OCI-LY7 (cell line): Measurements from ENCODE around the gene STX17. TPM values are rescaled to one million over a fixed set of nuclear protein-coding genes. Genes with fewer than 3 reads are reported as not detected.

Source experiments
- BruUV-seq: library from RNA; stranded (reverse); fragments of 400-500 nt; replicated peaks from 2 replicates; lab custom pipeline; 2021; lab: Mats Ljungman, UMichigan
- CTCF ChIA-PET: fragments of 300-600 bp; sonication (Branson Sonifier 250); formaldehyde crosslinking; loops from one replicate; lab custom pipeline; 2022; ENCODE audit warnings: antibody characterized with exemption; ENCODE audit not compliant: unreplicated experiment; lab: Charles Lee
- POLR2A ChIA-PET: fragments of 300-600 bp; sonication (Branson Sonifier 250); formaldehyde crosslinking; loops from one replicate; lab custom pipeline; 2022; ENCODE audit warnings: antibody characterized with exemption; lab: Charles Lee
- DNase-seq: peaks from one replicate; pipeline ENCODE4 v3.0.0-alpha.2; 2015; ENCODE audit warnings: low spot score
- H2AFZ ChIP-seq: fragments of 200-600 bp; sonication (generic), shearing (Covaris generic); 2 replicates; pipeline ENCODE4 v1.6.1; 2014; ENCODE audit warnings: mild to moderate bottlenecking, antibody characterized with exemption, low read length, moderate library complexity
- H3K27ac ChIP-seq: fragments of 200-600 bp; sonication (generic); 2 replicates; pipeline ENCODE4 v1.5.1; 2014; ENCODE audit warnings: mixed run types, low read depth, mild to moderate bottlenecking, moderate library complexity, low read length, inconsistent platforms; ENCODE audit not compliant: poor library complexity, severe bottlenecking
- H3K36me3 ChIP-seq: fragments of 200-600 bp; sonication (generic); 2 replicates; pipeline ENCODE4 v1.6.1; 2014; ENCODE audit warnings: mild to moderate bottlenecking, antibody characterized with exemption, low read length, moderate library complexity, mixed read lengths; ENCODE audit not compliant: insufficient read depth
- H3K4me1 ChIP-seq: fragments of 200-600 bp; sonication (generic); 2 replicates; pipeline ENCODE4 v1.5.1; 2014; ENCODE audit warnings: mild to moderate bottlenecking, low read length; ENCODE audit not compliant: insufficient read depth, poor library complexity, severe bottlenecking
- H3K4me2 ChIP-seq: fragments of 200-600 bp; sonication (generic); 2 replicates; pipeline ENCODE4 v1.6.1; 2014; ENCODE audit warnings: mild to moderate bottlenecking, low read length
- H3K4me3 ChIP-seq: fragments of 200-600 bp; sonication (generic); 2 replicates; pipeline ENCODE4 v1.5.1; 2014; ENCODE audit warnings: mild to moderate bottlenecking, low read depth, low read length; ENCODE audit not compliant: poor library complexity, severe bottlenecking
- H3K79me2 ChIP-seq: fragments of 200-600 bp; sonication (generic); 2 replicates; pipeline ENCODE4 v1.6.1; 2016; ENCODE audit warnings: low read depth, mild to moderate bottlenecking, low read length, moderate library complexity, mixed read lengths; ENCODE audit not compliant: insufficient read depth
- H3K9me2 ChIP-seq: fragments of 200-600 bp; sonication (generic); 2 replicates; pipeline ENCODE4 v1.6.1; 2016; ENCODE audit warnings: mild to moderate bottlenecking, low read length, mixed read lengths; ENCODE audit not compliant: insufficient read depth
- H3K9me3 ChIP-seq: fragments of 200-600 bp; sonication (generic); 2 replicates; pipeline ENCODE4 v1.6.1; 2014; ENCODE audit warnings: mild to moderate bottlenecking, mixed run types, low read length, mixed read lengths
- H4K20me1 ChIP-seq: fragments of 200-600 bp; sonication (generic); 2 replicates; pipeline ENCODE4 v1.6.1; 2014; ENCODE audit warnings: mild to moderate bottlenecking, antibody characterized with exemption, low read length, moderate library complexity, mixed read lengths; ENCODE audit not compliant: insufficient read depth
- CTCF ChIP-seq: fragments of 200-600 bp; sonication (generic); conservative IDR thresholded peaks from 2 replicates; pipeline ENCODE4 v1.5.1; 2014; ENCODE audit warnings: mild to moderate bottlenecking, antibody characterized with exemption, low read length, moderate library complexity, mixed read lengths
- EZH2phosphoT487 ChIP-seq: fragments of 200-600 bp; sonication (generic); IDR thresholded peaks from 2 replicates; pipeline ENCODE4 v1.6.1; 2018; ENCODE audit warnings: low read depth, borderline replicate concordance, mild to moderate bottlenecking, mixed run types, antibody characterized with exemption, low read length, moderate library complexity, mixed read lengths
- intact Hi-C: fragments of 100-400 bp; cut with micrococcal nuclease; formaldehyde crosslinking; loops from one replicate; pipeline ENCODE4 v1.10.0; 2022; ENCODE audit not compliant: unreplicated experiment
- total RNA-seq, 2 experiments: library from RNA; depleted of rRNA in 1 of 2; stranded (reverse); fragments of >200 nt in 1 of 2; shearing (Covaris generic) in 1 of 2; gene quantifications; 2 replicates each; pipeline ENCODE4 v1.2.3, GENCODE V29; 2014 to 2022

STX17 gene
- total RNA-seq, 2 experiments from 2014 or later, result 12.1 to 21.5 TPM

GRCh38 chr9:99903393-99903792 lies 3.1 kb upstream of the STX17 start:
- no peak for DNase-seq
- Histone ChIP-seq H3K27ac (no peak overlapping the region), H2AFZ (no peak overlapping the region), H3K4me2 (no peak overlapping the region), H4K20me1 (no peaks in the 10 kb centered on the region), H3K4me3 (no peak overlapping the region), H3K9me2 (no peaks in the 10 kb centered on the region), H3K9me3 (no peaks in the 10 kb centered on the region), H3K79me2 (peaks cover 6% of the 10 kb centered on the region; the same call in 1 of the 2 replicates), H3K4me1 (peaks cover 8% of the 10 kb centered on the region), H3K36me3 (no peaks in the 10 kb centered on the region)
- ChIA-PET POLR2A (interaction anchor here (0.6 kb wide), 1 partner anchor 29 kb away, joined by 3 read pairs; no protein-coding TSS in a partner anchor), CTCF (no interaction called here)
- TF ChIP-seq CTCF (no peak), EZH2phosphoT487 (no peak)
- intact Hi-C loops, result no loop called here
- no TSS peak for BruUV-seq

DNA sequence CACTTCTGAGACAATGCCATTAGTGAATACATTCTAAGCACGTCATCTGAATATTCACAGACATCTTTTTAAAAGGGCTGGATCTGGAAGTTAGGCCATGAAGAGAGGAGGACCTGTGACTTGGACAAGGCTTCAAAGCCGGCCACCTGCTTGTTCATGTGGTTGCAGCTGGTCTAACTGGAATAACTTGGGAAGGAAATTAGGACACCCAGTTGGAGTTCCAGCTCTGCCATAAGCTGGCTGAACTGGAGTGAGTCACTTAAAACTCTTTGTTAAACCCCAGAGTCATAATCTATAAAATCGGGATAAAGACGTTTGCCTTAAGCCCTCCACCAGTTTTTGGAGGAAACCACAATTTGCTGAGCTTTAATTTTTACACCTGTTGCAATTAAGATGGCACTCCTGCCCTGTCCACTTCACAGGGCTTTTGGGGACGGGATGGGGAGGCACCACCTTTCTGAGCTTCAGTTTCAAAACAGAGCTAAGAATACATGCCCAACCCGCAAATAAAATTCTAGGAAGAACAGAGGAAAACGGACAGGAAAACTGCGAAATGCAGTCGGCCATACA lies 536 bp upstream of the STX17 start:
- Histone ChIP-seq H3K27ac (no peak overlapping the region), H3K4me3 (peak overlapping the region; percentile 85), H4K20me1 (no peaks in the 10 kb centered on the region), H3K4me2 (peak overlapping the region; percentile 95), H3K9me3 (no peaks in the 10 kb centered on the region), H3K9me2 (no peaks in the 10 kb centered on the region), H2AFZ (peak overlapping the region; percentile 97), H3K79me2 (peaks cover 6% of the 10 kb centered on the region; the same call in 1 of the 2 replicates), H3K4me1 (peaks cover 8% of the 10 kb centered on the region), H3K36me3 (no peaks in the 10 kb centered on the region)
- TSS peak; percentile 50 for BruUV-seq
- intact Hi-C loops, result loop anchor here (2.0 kb wide), 1 partner anchor 87 kb away; no protein-coding TSS in a partner anchor
- ChIA-PET CTCF (interaction anchor here (0.6 kb wide), 1 partner anchor 567 kb away, joined by 3 read pairs; the partner anchor contains the start of gene TMEFF1), POLR2A (interaction anchor here (0.7 to 1.6 kb wide), 4 partner anchors 18 to 370 kb away, joined by 3 to 4 read pairs (median 4); no protein-coding TSS in a partner anchor)
- peak; percentile 9 for DNase-seq
- TF ChIP-seq CTCF, result no peak
- no peak for TF ChIP-seq EZH2phosphoT487

DNA sequence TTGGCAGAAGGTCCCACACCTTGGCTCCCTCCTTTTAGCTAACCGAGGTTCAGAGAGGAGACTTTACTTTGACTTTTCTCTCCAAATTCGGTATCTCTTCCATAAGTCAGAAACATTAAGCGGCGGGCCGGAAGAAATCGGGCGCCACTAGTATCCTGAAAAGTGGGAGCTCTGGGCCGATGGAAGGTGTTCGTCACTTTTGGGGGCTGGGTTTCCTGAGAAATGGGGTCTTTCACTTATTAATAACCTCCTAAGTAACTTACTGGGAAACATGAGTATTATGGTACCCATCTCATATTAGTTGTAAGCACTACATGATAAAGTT lies 716 bp downstream of the STX17 start:
- peak overlapping the region; percentile 84 for H2AFZ ChIP-seq
- DNase-seq, result no peak
- peak overlapping the region; percentile 99 for H3K4me2 ChIP-seq
- CTCF ChIA-PET, result no interaction called here
- no peaks in the 10 kb centered on the region for H3K9me2 ChIP-seq
- H3K27ac ChIP-seq, result peak overlapping the region; percentile 52
- H3K79me2 ChIP-seq, result peaks cover 6% of the 10 kb centered on the region; the same call in 1 of the 2 replicates
- no peaks in the 10 kb centered on the region for H4K20me1 ChIP-seq
- H3K9me3 ChIP-seq, result no peaks in the 10 kb centered on the region
- intact Hi-C loops, result loop anchor here (2.0 kb wide), 1 partner anchor 88 kb away; no protein-coding TSS in a partner anchor
- TF ChIP-seq CTCF (no peak), EZH2phosphoT487 (no peak)
- H3K4me3 ChIP-seq, result peak overlapping the region; percentile 85
- no TSS peak for BruUV-seq
- H3K4me1 ChIP-seq, result peaks cover 8% of the 10 kb centered on the region
- POLR2A ChIA-PET, result interaction anchor here (0.5 to 1.6 kb wide), 3 partner anchors 20 to 396 kb away, joined by 3 to 4 read pairs (median 3); no protein-coding TSS in a partner anchor
- no peaks in the 10 kb centered on the region for H3K36me3 ChIP-seq
